ENCODE measurements around the gene GRM4. TPM values are rescaled to one million over a fixed set of nuclear protein-coding genes. Genes with fewer than 3 reads are reported as not detected.
A peak's percentile ranks its signal among the peaks of the same experiment; 100 is the strongest.

Gene GRM4
- total RNA-seq, 1 experiment from 2014 or later = not detected

DNA sequence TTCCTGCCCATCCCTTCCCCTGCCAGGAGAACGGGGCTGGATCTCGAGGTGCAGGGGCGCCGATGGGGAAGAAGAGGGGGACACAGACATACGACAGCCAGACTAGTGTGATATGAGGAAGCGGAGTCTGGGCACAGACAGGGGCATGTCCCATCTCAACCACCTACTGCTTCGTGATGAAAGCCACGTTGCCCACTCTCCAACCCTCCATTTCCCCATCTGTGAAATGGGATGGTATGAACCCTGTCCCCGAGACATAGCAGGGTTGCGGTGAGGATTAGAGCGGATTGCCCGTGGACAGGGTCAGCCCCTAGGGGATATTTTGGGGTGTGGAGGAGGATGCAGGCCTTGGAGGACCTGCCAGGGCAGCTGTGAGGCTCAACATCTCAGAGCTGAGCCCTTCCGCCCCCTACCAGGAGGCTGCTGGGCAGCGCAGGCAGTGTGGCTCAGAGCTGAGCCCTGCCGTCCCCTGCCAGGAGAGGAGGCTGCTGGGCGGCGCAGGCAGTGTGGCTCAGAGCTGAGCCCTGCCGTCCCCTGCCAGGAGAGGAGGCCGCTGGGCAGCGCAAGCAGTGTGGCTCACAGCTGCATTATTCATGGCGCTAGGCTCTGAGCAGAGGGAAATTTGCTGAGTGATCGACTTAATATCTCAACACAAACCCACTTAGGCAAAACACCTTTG is 71.7 kb downstream of the GRM4 start:
- H3K36me3 ChIP-seq (ENCODE audit: low read depth, low read length) = no peaks in the 10 kb centered on the region
- BruUV-seq (replicated peaks) = no TSS peak
- no peak overlapping the region for H2AFZ ChIP-seq (ENCODE audit: low read length)
- H3K79me2 ChIP-seq (ENCODE audit: low read length) = no peaks in the 10 kb centered on the region
- H3K4me3 ChIP-seq (ENCODE audit: low read length) = no peak overlapping the region
- no peaks in the 10 kb centered on the region for H3K9me3 ChIP-seq (ENCODE audit: low read length)
- ChIA-PET POLR2A (ENCODE audit: unreplicated experiment) (no interaction called here), CTCF (no interaction called here)
- H3F3A ChIP-seq (ENCODE audit: low read length, unreplicated experiment) = no peaks in the 10 kb centered on the region
- intact Hi-C loops (cut with micrococcal nuclease) = no loop called here
- ATAC-seq (peak; percentile 20; the same call in 1 of the 2 replicates), DNase-seq (no peak)
- H3K27me3 ChIP-seq (ENCODE audit: low read length) = 0 out of 2 replicates have a peak, but pooled peaks cover 10% of the 10 kb centered on the region
- TF ChIP-seq, protein P1, sequence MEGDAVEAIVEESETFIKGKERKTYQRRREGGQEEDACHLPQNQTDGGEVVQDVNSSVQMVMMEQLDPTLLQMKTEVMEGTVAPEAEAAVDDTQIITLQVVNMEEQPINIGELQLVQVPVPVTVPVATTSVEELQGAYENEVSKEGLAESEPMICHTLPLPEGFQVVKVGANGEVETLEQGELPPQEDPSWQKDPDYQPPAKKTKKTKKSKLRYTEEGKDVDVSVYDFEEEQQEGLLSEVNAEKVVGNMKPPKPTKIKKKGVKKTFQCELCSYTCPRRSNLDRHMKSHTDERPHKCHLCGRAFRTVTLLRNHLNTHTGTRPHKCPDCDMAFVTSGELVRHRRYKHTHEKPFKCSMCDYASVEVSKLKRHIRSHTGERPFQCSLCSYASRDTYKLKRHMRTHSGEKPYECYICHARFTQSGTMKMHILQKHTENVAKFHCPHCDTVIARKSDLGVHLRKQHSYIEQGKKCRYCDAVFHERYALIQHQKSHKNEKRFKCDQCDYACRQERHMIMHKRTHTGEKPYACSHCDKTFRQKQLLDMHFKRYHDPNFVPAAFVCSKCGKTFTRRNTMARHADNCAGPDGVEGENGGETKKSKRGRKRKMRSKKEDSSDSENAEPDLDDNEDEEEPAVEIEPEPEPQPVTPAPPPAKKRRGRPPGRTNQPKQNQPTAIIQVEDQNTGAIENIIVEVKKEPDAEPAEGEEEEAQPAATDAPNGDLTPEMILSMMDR (conservative IDR thresholded peaks at IDR 0.05; ENCODE audit: low read depth, low read length) = peak; percentile 27; the same call in 1 of the 2 replicates
- no peak for TF ChIP-seq EZH2phosphoT487 (IDR thresholded peaks at IDR 0.05; ENCODE audit: borderline replicate concordance, low read length)
- no peak overlapping the region for H3K9ac ChIP-seq (ENCODE audit: low read length)
- H3K4me1 ChIP-seq (ENCODE audit: insufficient read depth, low read length) = no peaks in the 10 kb centered on the region
- H3K4me2 ChIP-seq (ENCODE audit: low read length) = no peak overlapping the region
- H3K9me2 ChIP-seq (replicated peaks; ENCODE audit: low read length) = no peaks in the 10 kb centered on the region
- H4K20me1 ChIP-seq (ENCODE audit: low read length) = no peaks in the 10 kb centered on the region
- no peak overlapping the region for H3K27ac ChIP-seq (ENCODE audit: low read length)

DNA sequence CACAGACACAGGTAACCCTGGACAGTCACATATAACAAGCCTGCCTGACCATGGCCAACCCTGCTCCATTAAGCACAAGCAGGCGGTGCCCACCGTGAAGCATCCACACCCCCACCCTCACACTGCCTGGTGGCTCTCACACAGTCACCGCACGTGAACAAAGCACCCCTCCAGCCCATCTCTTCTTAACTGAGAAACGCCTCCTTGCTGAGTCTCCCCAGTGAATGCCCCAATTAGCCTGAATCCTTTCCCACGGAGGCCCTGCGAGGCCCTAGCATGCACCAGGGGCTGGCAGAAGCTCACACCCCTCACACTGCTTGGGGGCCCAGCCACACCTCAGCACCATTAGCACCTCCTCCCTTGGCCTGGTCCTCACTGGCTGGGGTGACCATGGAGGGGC is 72.3 kb downstream of the GRM4 start:
- no peaks in the 10 kb centered on the region for H3F3A ChIP-seq (ENCODE audit: low read length, unreplicated experiment)
- no peak overlapping the region for H3K27ac ChIP-seq (ENCODE audit: low read length)
- H3K27me3 ChIP-seq (ENCODE audit: low read length) = 0 out of 2 replicates have a peak, but pooled peaks cover 5% of the 10 kb centered on the region
- no peak for TF ChIP-seq EZH2phosphoT487 (IDR thresholded peaks at IDR 0.05; ENCODE audit: borderline replicate concordance, low read length)
- TF ChIP-seq EZH2 (IDR thresholded peaks at IDR 0.05; ENCODE audit: low read length, unreplicated experiment) = no peak
- TF ChIP-seq, protein P1 (conservative IDR thresholded peaks at IDR 0.05; ENCODE audit: low read depth, low read length) = no peak
- no peaks in the 10 kb centered on the region for H3K9me2 ChIP-seq (replicated peaks; ENCODE audit: low read length)
- intact Hi-C loops (cut with micrococcal nuclease) = no loop called here
- no peak for ATAC-seq
- H3K4me1 ChIP-seq (ENCODE audit: insufficient read depth, low read length) = no peaks in the 10 kb centered on the region
- ChIA-PET POLR2A (ENCODE audit: unreplicated experiment) (no interaction called here), CTCF (no interaction called here)
- H4K20me1 ChIP-seq (ENCODE audit: low read length) = no peaks in the 10 kb centered on the region
- no peak overlapping the region for H3K4me3 ChIP-seq (ENCODE audit: low read length)
- no TSS peak for BruUV-seq (replicated peaks)
- DNase-seq = no peak
- no peak overlapping the region for H3K4me2 ChIP-seq (ENCODE audit: low read length)
- H3K9me3 ChIP-seq (ENCODE audit: low read length) = no peaks in the 10 kb centered on the region
- H3K36me3 ChIP-seq (ENCODE audit: low read depth, low read length) = no peaks in the 10 kb centered on the region
- H2AFZ ChIP-seq (ENCODE audit: low read length) = no peak overlapping the region
- no peak overlapping the region for H3K9ac ChIP-seq (ENCODE audit: low read length)
- no peaks in the 10 kb centered on the region for H3K79me2 ChIP-seq (ENCODE audit: low read length)

GRCh38 chr6:34072727-34073126 is 73.2 kb downstream of the GRM4 start:
- CTCF ChIA-PET = no interaction called here
- H3K27me3 ChIP-seq (ENCODE audit: low read length) = 0 out of 2 replicates have a peak, but pooled peaks cover 11% of the 10 kb centered on the region
- no peaks in the 10 kb centered on the region for H3K79me2 ChIP-seq (ENCODE audit: low read length)
- POLR2A ChIA-PET (ENCODE audit: unreplicated experiment) = no interaction called here
- no peak overlapping the region for H3K4me2 ChIP-seq (ENCODE audit: low read length)
- no peaks in the 10 kb centered on the region for H3K4me1 ChIP-seq (ENCODE audit: insufficient read depth, low read length)
- ATAC-seq (no peak), DNase-seq (no peak)
- no peak overlapping the region for H3K9ac ChIP-seq (ENCODE audit: low read length)
- H3K27ac ChIP-seq (ENCODE audit: low read length) = no peak overlapping the region
- TF ChIP-seq, protein P1 (conservative IDR thresholded peaks at IDR 0.05; ENCODE audit: low read depth, low read length) = no peak
- TF ChIP-seq EZH2phosphoT487 (IDR thresholded peaks at IDR 0.05; ENCODE audit: borderline replicate concordance, low read length) = no peak
- TF ChIP-seq EZH2 (IDR thresholded peaks at IDR 0.05; ENCODE audit: low read length, unreplicated experiment) = no peak
- no peaks in the 10 kb centered on the region for H3K9me3 ChIP-seq (ENCODE audit: low read length)
- no peak overlapping the region for H2AFZ ChIP-seq (ENCODE audit: low read length)
- H3K4me3 ChIP-seq (ENCODE audit: low read length) = no peak overlapping the region
- no peaks in the 10 kb centered on the region for H3F3A ChIP-seq (ENCODE audit: low read length, unreplicated experiment)
- intact Hi-C loops (cut with micrococcal nuclease) = no loop called here
- H4K20me1 ChIP-seq (ENCODE audit: low read length) = no peaks in the 10 kb centered on the region
- BruUV-seq (replicated peaks) = no TSS peak
- no peaks in the 10 kb centered on the region for H3K36me3 ChIP-seq (ENCODE audit: low read depth, low read length)
- no peaks in the 10 kb centered on the region for H3K9me2 ChIP-seq (replicated peaks; ENCODE audit: low read length)
